ENCODE results near the gene APBB3.
"Not testable (repeated sequence)": the region's sequence is repeated elsewhere in the genome, so short reads cannot be mapped to it uniquely, and the experiment has no call there.

The APBB3 gene

DNA sequence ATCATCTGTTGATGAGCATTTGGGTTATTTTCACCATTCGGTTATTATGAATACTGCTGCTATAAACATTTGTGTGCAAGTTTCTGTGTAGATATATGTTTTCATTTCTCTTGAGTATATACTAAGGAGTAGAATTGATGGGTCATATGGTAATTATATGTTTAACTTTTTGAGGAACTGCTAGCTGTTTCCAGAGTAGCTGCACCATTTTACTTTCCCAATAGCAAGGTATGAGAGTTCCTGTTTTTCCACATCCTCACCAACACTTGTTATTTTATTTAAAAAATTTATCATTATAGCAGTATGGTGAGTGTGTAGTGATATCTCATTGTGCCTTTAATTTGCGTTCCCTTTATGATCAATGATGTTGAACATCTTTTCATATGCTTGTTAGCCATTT is 39.3 kb upstream of the APBB3 start:
- H3K4me3 ChIP-seq (ENCODE audit: low read depth, low read length): no peak overlapping the region
- TF ChIP-seq, protein P1, sequence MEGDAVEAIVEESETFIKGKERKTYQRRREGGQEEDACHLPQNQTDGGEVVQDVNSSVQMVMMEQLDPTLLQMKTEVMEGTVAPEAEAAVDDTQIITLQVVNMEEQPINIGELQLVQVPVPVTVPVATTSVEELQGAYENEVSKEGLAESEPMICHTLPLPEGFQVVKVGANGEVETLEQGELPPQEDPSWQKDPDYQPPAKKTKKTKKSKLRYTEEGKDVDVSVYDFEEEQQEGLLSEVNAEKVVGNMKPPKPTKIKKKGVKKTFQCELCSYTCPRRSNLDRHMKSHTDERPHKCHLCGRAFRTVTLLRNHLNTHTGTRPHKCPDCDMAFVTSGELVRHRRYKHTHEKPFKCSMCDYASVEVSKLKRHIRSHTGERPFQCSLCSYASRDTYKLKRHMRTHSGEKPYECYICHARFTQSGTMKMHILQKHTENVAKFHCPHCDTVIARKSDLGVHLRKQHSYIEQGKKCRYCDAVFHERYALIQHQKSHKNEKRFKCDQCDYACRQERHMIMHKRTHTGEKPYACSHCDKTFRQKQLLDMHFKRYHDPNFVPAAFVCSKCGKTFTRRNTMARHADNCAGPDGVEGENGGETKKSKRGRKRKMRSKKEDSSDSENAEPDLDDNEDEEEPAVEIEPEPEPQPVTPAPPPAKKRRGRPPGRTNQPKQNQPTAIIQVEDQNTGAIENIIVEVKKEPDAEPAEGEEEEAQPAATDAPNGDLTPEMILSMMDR (IDR thresholded peaks at IDR 0.05; ENCODE audit: insufficient read depth, low read depth, low read length, missing control alignments): no peak
- no peak for DNase-seq (ENCODE audit: low read depth)

DNA sequence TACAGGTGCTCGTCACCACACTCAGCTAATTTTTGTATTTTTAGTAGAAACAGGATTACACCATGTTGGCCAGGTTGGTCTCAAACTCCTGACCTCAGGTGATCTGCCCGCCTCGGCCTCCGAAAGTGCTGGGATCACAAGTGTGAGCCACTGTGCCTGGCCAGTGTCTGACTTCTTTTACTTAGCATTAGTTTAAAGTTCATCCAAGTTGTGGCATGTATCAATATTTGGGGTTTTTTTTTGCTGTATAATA is 39.0 kb upstream of the APBB3 start:
- H3K4me3 ChIP-seq (ENCODE audit: low read depth, low read length); DNase-seq (ENCODE audit: low read depth): not testable (repeated sequence)

DNA sequence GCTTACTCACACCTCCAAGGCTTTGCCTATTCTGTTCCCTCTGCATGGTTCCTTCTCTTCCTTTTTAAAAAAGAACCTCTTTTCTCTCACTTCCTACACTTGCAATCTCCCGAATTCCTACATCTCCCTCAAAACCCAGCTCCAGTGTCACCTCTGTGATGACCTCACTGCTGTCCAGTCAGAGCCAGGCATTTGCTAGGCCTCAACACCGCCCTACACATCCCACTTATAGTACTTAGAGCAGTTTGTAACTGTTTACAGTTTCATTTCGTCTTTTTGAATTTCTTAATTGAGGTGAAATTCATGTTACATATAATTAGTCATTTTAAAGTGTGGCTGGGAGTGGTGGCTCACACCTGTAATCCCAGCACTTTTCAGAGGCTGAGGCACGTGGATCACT is 37.7 kb upstream of the APBB3 start:
- H3K4me3 ChIP-seq (ENCODE audit: low read depth, low read length): no peak overlapping the region
- DNase-seq (ENCODE audit: low read depth): no peak
- TF ChIP-seq, protein P1 (IDR thresholded peaks at IDR 0.05; ENCODE audit: insufficient read depth, low read depth, low read length, missing control alignments): no peak

DNA sequence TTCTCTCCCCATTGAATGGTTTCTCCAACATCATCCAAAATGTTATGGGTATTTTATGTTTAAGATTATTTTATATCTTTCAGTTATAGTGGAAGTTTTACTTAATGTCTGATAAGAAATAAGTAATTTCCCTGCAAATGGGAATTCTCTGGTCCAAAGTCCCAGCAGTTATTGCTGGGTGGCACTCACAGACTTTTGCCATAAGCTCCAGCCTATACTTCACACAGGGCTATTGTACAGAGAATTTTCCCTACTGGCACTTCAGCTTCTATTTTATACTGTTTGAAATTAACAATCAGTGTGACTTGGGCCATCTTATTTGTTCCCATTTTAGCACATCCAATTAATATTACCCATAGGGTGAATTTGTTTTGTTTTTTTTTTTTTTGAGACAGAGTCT is 35.7 kb upstream of the APBB3 start:
- H3K4me3 ChIP-seq (ENCODE audit: low read depth, low read length): no peak overlapping the region
- no peak for DNase-seq (ENCODE audit: low read depth)
- TF ChIP-seq, protein P1 (IDR thresholded peaks at IDR 0.05; ENCODE audit: insufficient read depth, low read depth, low read length, missing control alignments): no peak

DNA sequence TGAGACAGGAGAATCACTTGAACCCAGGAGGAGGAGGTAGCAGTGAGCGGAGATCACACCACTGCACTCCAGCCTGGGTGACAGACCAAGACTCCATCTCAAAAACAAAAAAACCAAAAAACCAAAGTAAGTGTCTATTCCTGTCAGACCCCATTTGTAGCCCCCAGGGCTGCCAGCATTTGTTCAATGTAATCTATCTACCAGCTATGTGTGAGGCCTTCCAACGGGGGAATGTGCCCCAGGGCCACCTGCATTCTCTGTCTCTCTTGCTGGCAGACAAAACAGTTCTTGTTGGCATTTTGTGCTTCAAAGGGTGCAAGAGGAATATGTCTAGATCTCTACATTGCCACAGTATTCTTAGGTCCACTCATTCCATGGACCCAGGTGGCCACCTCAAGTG is 34.4 kb upstream of the APBB3 start:
- TF ChIP-seq, protein P1 (IDR thresholded peaks at IDR 0.05; ENCODE audit: insufficient read depth, low read depth, low read length, missing control alignments): no peak
- DNase-seq (ENCODE audit: low read depth): no peak
- no peak overlapping the region for H3K4me3 ChIP-seq (ENCODE audit: low read depth, low read length)

DNA sequence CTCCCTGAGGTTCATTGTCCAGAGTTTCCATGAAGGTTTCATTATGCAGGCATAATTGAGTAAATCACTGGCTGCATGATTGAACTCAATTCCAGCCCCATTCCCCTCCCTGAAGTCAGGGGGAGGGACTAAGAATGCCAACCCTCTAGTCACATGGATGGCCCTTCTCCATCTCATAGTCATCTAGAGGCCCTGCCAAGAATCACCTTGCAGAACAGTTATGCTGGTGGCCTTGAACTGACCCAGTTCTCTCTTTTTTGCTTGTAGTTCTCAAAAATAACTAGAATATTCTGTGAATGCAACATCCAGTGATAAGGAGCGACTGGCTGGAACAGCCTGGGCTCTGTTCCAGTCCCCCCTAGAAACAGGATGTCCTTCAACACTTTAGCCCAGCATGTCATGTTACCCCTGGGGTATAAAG is 31.9 kb upstream of the APBB3 start:
- TF ChIP-seq, protein P1 (IDR thresholded peaks at IDR 0.05; ENCODE audit: insufficient read depth, low read depth, low read length, missing control alignments): no peak
- no peak overlapping the region for H3K4me3 ChIP-seq (ENCODE audit: low read depth, low read length)
- no peak for DNase-seq (ENCODE audit: low read depth)

DNA sequence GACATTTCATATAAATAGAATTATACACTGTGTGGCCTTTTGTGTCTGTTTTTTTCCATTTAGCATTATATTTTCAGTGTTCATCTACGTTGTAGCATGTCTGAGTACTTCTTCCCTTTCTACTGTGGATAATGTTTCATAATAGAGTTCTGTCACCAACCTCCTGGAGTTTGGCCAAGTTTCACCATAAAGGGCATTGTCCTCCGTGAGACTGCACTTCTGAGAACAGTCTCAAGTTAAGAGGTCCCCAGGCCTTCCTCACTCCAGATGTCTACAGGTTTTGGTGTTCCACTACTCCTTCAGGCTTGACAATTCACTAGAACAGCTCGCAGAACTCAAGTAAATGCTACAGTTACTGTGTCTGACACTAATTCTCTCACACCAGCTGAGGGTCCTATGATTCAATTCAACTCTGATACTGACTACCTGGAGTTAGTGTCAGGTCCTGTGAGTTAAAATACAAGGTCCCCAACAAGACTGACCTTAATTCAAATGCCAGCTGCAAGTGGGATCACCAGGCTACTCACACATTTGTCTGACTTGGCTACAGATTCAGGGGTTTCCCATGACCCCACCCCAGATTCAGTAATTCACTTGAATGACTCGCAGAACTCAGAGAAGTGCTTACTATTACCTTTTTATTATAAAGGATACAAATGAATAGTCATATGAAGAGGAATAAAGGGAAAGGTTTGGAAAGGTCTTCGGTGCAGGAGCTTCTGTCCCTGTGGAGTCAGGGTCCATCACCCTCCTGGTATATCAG is 31.3 kb upstream of the APBB3 start:
- TF ChIP-seq, protein P1 (IDR thresholded peaks at IDR 0.05; ENCODE audit: insufficient read depth, low read depth, low read length, missing control alignments): no peak
- no peak overlapping the region for H3K4me3 ChIP-seq (ENCODE audit: low read depth, low read length)
- peak; percentile 7 for DNase-seq (ENCODE audit: low read depth)

Measured in GM12865 (cell line).